Astrocyte (in vitro differentiated cells and primary cell): Measurements from ENCODE around the gene AIM2.
"Not testable (repeated sequence)": the region's sequence is repeated elsewhere in the genome, so short reads cannot be mapped to it uniquely, and the experiment has no call there.

Experiments
- EZH2 ChIP-seq: IDR thresholded peaks from 2 replicates; pipeline ENCODE4 v1.6.1; 2012; ENCODE audit warnings: mild to moderate bottlenecking, low read length, inconsistent platforms; ENCODE audit not compliant: insufficient read depth
- TF ChIP-seq, protein P1 (sequence below): IDR thresholded peaks from 2 replicates; pipeline ENCODE4 v1.5.1; 2011; ENCODE audit warnings: low read depth, mild to moderate bottlenecking, inconsistent platforms, low read length, moderate library complexity; ENCODE audit not compliant: insufficient read depth

DNA sequence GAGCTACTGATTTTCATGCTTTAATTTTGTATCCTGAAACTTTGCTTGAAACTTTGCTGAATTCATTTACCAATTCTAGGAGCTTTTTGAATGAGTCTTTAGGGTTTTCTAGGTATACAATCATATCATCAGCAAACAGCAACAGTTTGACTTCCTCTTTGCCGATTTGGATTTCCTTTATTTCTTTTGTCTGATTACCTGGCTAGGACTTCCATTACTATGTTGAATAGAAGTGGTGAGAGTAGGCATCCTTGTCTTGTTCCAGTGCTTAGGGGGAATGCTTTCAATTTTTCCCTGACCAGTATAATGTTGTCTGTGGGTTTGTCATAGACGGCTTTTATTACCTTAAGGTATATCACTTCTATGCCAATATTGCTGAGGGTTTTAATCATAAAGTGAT is 49.7 kb downstream of the AIM2 start:
- TF ChIP-seq, protein P1, sequence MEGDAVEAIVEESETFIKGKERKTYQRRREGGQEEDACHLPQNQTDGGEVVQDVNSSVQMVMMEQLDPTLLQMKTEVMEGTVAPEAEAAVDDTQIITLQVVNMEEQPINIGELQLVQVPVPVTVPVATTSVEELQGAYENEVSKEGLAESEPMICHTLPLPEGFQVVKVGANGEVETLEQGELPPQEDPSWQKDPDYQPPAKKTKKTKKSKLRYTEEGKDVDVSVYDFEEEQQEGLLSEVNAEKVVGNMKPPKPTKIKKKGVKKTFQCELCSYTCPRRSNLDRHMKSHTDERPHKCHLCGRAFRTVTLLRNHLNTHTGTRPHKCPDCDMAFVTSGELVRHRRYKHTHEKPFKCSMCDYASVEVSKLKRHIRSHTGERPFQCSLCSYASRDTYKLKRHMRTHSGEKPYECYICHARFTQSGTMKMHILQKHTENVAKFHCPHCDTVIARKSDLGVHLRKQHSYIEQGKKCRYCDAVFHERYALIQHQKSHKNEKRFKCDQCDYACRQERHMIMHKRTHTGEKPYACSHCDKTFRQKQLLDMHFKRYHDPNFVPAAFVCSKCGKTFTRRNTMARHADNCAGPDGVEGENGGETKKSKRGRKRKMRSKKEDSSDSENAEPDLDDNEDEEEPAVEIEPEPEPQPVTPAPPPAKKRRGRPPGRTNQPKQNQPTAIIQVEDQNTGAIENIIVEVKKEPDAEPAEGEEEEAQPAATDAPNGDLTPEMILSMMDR, result not testable (repeated sequence)
- TF ChIP-seq EZH2, result not testable (repeated sequence)
